ENCODE results near the gene SNRPA.

The SNRPA gene

DNA sequence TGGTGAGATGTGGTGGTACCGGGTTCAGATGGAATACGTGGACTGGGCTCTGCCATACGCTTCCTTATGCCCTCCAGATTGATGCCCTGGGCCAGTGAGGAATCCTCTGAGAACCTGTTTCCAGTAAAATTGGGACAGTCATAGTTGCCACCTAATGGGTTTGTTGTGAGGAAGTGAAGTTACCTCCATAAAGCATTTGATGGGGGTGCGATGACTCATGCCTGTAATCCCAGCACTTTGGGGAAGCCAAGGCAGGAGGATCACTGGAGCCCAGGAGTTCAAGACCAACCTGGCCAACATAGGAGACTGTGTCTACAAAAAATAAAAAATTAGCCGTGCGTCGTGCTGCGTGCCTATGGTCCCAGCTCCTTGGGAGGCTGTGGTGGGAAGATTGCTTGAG, 4.8 kb downstream of the SNRPA start:
- no peak overlapping the region for H4K91ac ChIP-seq (ENCODE audit: low read depth, low read length, poor library complexity)
- no peak overlapping the region for H2AFZ ChIP-seq (ENCODE audit: low read length)
- DNase-seq (ENCODE audit: low spot score): no peak
- H3K4ac ChIP-seq (ENCODE audit: low read length): no peak overlapping the region
- peaks cover 4 to 7% of the 10 kb centered on the region in 2 donors for H3K4me1 ChIP-seq (ENCODE audit: control insufficient read depth in 2 of 2, insufficient read depth in 1 of 2, low read depth in 1 of 2, low read length in 2 of 2)
- no peak overlapping the region for H3K23ac ChIP-seq (ENCODE audit: low read depth, low read length, poor library complexity)
- no peak overlapping the region for H2BK5ac ChIP-seq (ENCODE audit: low read length)
- H3K9me3 ChIP-seq (replicated peaks in 1 of 2; ENCODE audit: control insufficient read depth in 2 of 2, insufficient read depth in 1 of 2, low read depth in 1 of 2, low read length in 2 of 2): peaks cover 2 to 3% of the 10 kb centered on the region in 2 donors
- no peak overlapping the region for H3K4me2 ChIP-seq (ENCODE audit: insufficient read depth, low read length, poor library complexity, severe bottlenecking)
- peak overlapping the region; percentile 67 for H3K9ac ChIP-seq (ENCODE audit: low read depth, low read length, poor library complexity)
- no peaks in the 10 kb centered on the region for H3K27me3 ChIP-seq (ENCODE audit: control insufficient read depth in 3 of 3, insufficient read depth in 3 of 3, low read depth in 1 of 3, low read length in 3 of 3)
- H2BK120ac ChIP-seq (ENCODE audit: low read depth, low read length): no peak overlapping the region
- H3K79me1 ChIP-seq (ENCODE audit: low read depth, low read length): peaks cover 20% of the 10 kb centered on the region
- no peak overlapping the region for H2BK15ac ChIP-seq (ENCODE audit: low read length)
- H4K8ac ChIP-seq (ENCODE audit: low read depth, low read length): no peak overlapping the region
- no peak overlapping the region for H2AK5ac ChIP-seq (ENCODE audit: low read depth, low read length)
- WGBS, 2 donors (ENCODE audit: extremely low coverage in 2 of 2, insufficient read length in 2 of 2, insufficient replicate concordance in 1 of 2): no CpG with 5 or more reads among the region's 8 CpGs
- H3K27ac ChIP-seq (replicated peaks; ENCODE audit: low read length): no peak overlapping the region
- no peak overlapping the region for H3K14ac ChIP-seq (ENCODE audit: low read length)
- H3K4me3 ChIP-seq (ENCODE audit: low read length in 2 of 2): no peak overlapping the region
- no peak overlapping the region for H2BK12ac ChIP-seq (ENCODE audit: low read length)
- H3K36me3 ChIP-seq (replicated peaks in 1 of 2; ENCODE audit: control insufficient read depth in 2 of 2, insufficient read depth in 2 of 2, low read length in 2 of 2): peaks cover 51 to 83% of the 10 kb centered on the region in 2 donors
- no peak overlapping the region for H3K18ac ChIP-seq (ENCODE audit: low read length)

GRCh38 chr19:40756502-40757110, 5.6 kb downstream of the SNRPA start:
- Histone ChIP-seq H3K4me1 (ENCODE audit: control insufficient read depth in 2 of 2, insufficient read depth in 1 of 2, low read depth in 1 of 2, low read length in 2 of 2) (peaks cover 4 to 7% of the 10 kb centered on the region in 2 donors), H3K27ac (replicated peaks; ENCODE audit: low read length) (no peak overlapping the region), H3K4me2 (ENCODE audit: insufficient read depth, low read length, poor library complexity, severe bottlenecking) (no peak overlapping the region), H2BK5ac (ENCODE audit: low read length) (no peak overlapping the region), H3K23ac (ENCODE audit: low read depth, low read length, poor library complexity) (no peak overlapping the region), H4K91ac (ENCODE audit: low read depth, low read length, poor library complexity) (no peak overlapping the region), H2BK15ac (ENCODE audit: low read length) (no peak overlapping the region), H3K9ac (ENCODE audit: low read depth, low read length, poor library complexity) (no peak overlapping the region), H3K18ac (ENCODE audit: low read length) (no peak overlapping the region), H2BK120ac (ENCODE audit: low read depth, low read length) (no peak overlapping the region), H2AFZ (ENCODE audit: low read length) (no peak overlapping the region), H2BK12ac (ENCODE audit: low read length) (no peak overlapping the region), H4K8ac (ENCODE audit: low read depth, low read length) (no peak overlapping the region), H2AK5ac (ENCODE audit: low read depth, low read length) (no peak overlapping the region), H3K4ac (ENCODE audit: low read length) (no peak overlapping the region), H3K14ac (ENCODE audit: low read length) (no peak overlapping the region), H3K9me3 (replicated peaks in 1 of 2; ENCODE audit: control insufficient read depth in 2 of 2, insufficient read depth in 1 of 2, low read depth in 1 of 2, low read length in 2 of 2) (peaks cover 2 to 3% of the 10 kb centered on the region in 2 donors), H3K79me1 (ENCODE audit: low read depth, low read length) (peaks cover 18% of the 10 kb centered on the region), H3K4me3 (ENCODE audit: low read length in 2 of 2) (no peak overlapping the region), H3K36me3 (replicated peaks in 1 of 2; ENCODE audit: control insufficient read depth in 2 of 2, insufficient read depth in 2 of 2, low read length in 2 of 2) (peaks cover 55 to 90% of the 10 kb centered on the region in 2 donors), H3K27me3 (ENCODE audit: control insufficient read depth in 3 of 3, insufficient read depth in 3 of 3, low read depth in 1 of 3, low read length in 3 of 3) (no peaks in the 10 kb centered on the region)
- WGBS, 2 donors (ENCODE audit: extremely low coverage in 2 of 2, insufficient read length in 2 of 2, insufficient replicate concordance in 1 of 2): no CpG with 5 or more reads among the region's 11 CpGs
- no peak for DNase-seq (ENCODE audit: low spot score)

DNA sequence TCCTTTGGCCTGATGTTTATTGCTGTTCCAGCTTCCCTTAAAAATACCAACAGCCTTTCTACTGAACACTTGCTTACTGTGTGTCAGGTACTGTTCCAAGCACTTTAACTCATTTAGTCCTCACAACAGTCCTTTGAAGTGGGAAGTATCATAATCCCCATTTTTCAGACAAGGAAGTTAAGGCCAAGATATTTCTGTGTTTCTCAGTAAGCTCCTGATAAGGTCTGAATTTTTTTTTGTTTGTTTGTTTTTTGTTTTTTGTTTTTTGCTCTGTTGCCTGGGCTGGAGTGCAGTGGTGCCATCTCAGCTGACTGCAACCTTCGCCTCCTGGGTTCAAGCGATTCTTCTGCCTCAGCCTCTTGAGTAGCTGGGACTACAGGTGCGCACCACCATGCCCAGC, 7.5 kb downstream of the SNRPA start:
- WGBS, 2 donors (ENCODE audit: extremely low coverage in 2 of 2, insufficient read length in 2 of 2, insufficient replicate concordance in 1 of 2): no CpG with 5 or more reads among the region's 3 CpGs
- peaks cover 20% of the 10 kb centered on the region for H3K79me1 ChIP-seq (ENCODE audit: low read depth, low read length)

GRCh38 chr19:40759352-40759751, 8.3 kb downstream of the SNRPA start:
- Histone ChIP-seq H2AK5ac (ENCODE audit: low read depth, low read length) (no peak overlapping the region), H3K18ac (ENCODE audit: low read length) (no peak overlapping the region), H3K4me3 (ENCODE audit: low read length in 2 of 2) (no peak overlapping the region), H2AFZ (ENCODE audit: low read length) (no peak overlapping the region), H2BK15ac (ENCODE audit: low read length) (no peak overlapping the region), H3K9ac (ENCODE audit: low read depth, low read length, poor library complexity) (no peak overlapping the region), H3K4me2 (ENCODE audit: insufficient read depth, low read length, poor library complexity, severe bottlenecking) (no peak overlapping the region), H3K4ac (ENCODE audit: low read length) (no peak overlapping the region), H2BK5ac (ENCODE audit: low read length) (no peak overlapping the region), H3K9me3 (replicated peaks in 1 of 2; ENCODE audit: control insufficient read depth in 2 of 2, insufficient read depth in 1 of 2, low read depth in 1 of 2, low read length in 2 of 2) (peaks cover 0 to 2% of the 10 kb centered on the region in 2 donors), H4K91ac (ENCODE audit: low read depth, low read length, poor library complexity) (no peak overlapping the region), H3K4me1 (ENCODE audit: control insufficient read depth in 2 of 2, insufficient read depth in 1 of 2, low read depth in 1 of 2, low read length in 2 of 2) (peaks cover 0 to 6% of the 10 kb centered on the region in 2 donors), H3K79me1 (ENCODE audit: low read depth, low read length) (peaks cover 20% of the 10 kb centered on the region), H3K23ac (ENCODE audit: low read depth, low read length, poor library complexity) (no peak overlapping the region), H3K14ac (ENCODE audit: low read length) (no peak overlapping the region), H3K27ac (replicated peaks; ENCODE audit: low read length) (no peak overlapping the region), H4K8ac (ENCODE audit: low read depth, low read length) (no peak overlapping the region), H2BK12ac (ENCODE audit: low read length) (no peak overlapping the region), H2BK120ac (ENCODE audit: low read depth, low read length) (no peak overlapping the region), H3K36me3 (replicated peaks in 1 of 2; ENCODE audit: control insufficient read depth in 2 of 2, insufficient read depth in 2 of 2, low read length in 2 of 2) (peaks cover 79 to 97% of the 10 kb centered on the region in 2 donors), H3K27me3 (ENCODE audit: control insufficient read depth in 3 of 3, insufficient read depth in 3 of 3, low read depth in 1 of 3, low read length in 3 of 3) (no peaks in the 10 kb centered on the region)
- DNase-seq (ENCODE audit: low spot score): no peak
- WGBS, 2 donors (ENCODE audit: extremely low coverage in 2 of 2, insufficient read length in 2 of 2, insufficient replicate concordance in 1 of 2): no CpG with 5 or more reads among the region's 13 CpGs

More for the DNA sequence above, 7.5 kb downstream of the SNRPA start:
- H3K14ac ChIP-seq (ENCODE audit: low read length): no peak overlapping the region
- H3K4me3 ChIP-seq (ENCODE audit: low read length in 2 of 2): no peak overlapping the region
- no peaks in the 10 kb centered on the region for H3K27me3 ChIP-seq (ENCODE audit: control insufficient read depth in 3 of 3, insufficient read depth in 3 of 3, low read depth in 1 of 3, low read length in 3 of 3)
- H4K8ac ChIP-seq (ENCODE audit: low read depth, low read length): no peak overlapping the region
- H3K4ac ChIP-seq (ENCODE audit: low read length): no peak overlapping the region
- H3K18ac ChIP-seq (ENCODE audit: low read length): no peak overlapping the region
- no peak overlapping the region for H2AFZ ChIP-seq (ENCODE audit: low read length)
- H2BK5ac ChIP-seq (ENCODE audit: low read length): no peak overlapping the region
- H3K4me2 ChIP-seq (ENCODE audit: insufficient read depth, low read length, poor library complexity, severe bottlenecking): no peak overlapping the region
- H3K27ac ChIP-seq (replicated peaks; ENCODE audit: low read length): no peak overlapping the region
- no peak overlapping the region for H3K9ac ChIP-seq (ENCODE audit: low read depth, low read length, poor library complexity)
- H3K23ac ChIP-seq (ENCODE audit: low read depth, low read length, poor library complexity): no peak overlapping the region
- H2BK15ac ChIP-seq (ENCODE audit: low read length): no peak overlapping the region
- H2BK12ac ChIP-seq (ENCODE audit: low read length): no peak overlapping the region
- peaks cover 73 to 96% of the 10 kb centered on the region in 2 donors for H3K36me3 ChIP-seq (replicated peaks in 1 of 2; ENCODE audit: control insufficient read depth in 2 of 2, insufficient read depth in 2 of 2, low read length in 2 of 2)
- no peak for DNase-seq (ENCODE audit: low spot score)
- H2AK5ac ChIP-seq (ENCODE audit: low read depth, low read length): no peak overlapping the region
- H3K9me3 ChIP-seq (replicated peaks in 1 of 2; ENCODE audit: control insufficient read depth in 2 of 2, insufficient read depth in 1 of 2, low read depth in 1 of 2, low read length in 2 of 2): peaks cover 0 to 2% of the 10 kb centered on the region in 2 donors
- H3K4me1 ChIP-seq (ENCODE audit: control insufficient read depth in 2 of 2, insufficient read depth in 1 of 2, low read depth in 1 of 2, low read length in 2 of 2): peaks cover 0 to 7% of the 10 kb centered on the region in 2 donors
- no peak overlapping the region for H2BK120ac ChIP-seq (ENCODE audit: low read depth, low read length)
- H4K91ac ChIP-seq (ENCODE audit: low read depth, low read length, poor library complexity): no peak overlapping the region

Measured in neuronal stem cell (in vitro differentiated cells).